GM12878 (cell line): ENCODE measurements around the gene PPP2R3B.

Experiments used
- EP300 ChIP-seq, 2 experiments: fragments of 150-350 bp in 1 of 2; IDR thresholded peaks; 2 replicates each; pipeline ENCODE4 v1.6.1; 2011 to 2012; ENCODE audit warnings: low read depth in 2 of 2, low read length in 2 of 2, borderline replicate concordance in 1 of 2, improper control_type of control experiment in 1 of 2, inconsistent platforms in 1 of 2; ENCODE audit not compliant: control insufficient read depth in 1 of 2
- ETV6 ChIP-seq, 2 experiments: fragments of 450-650 bp in 1 of 2; IDR thresholded peaks in 1 of 2; conservative IDR thresholded peaks in 1 of 2; 2 replicates each; pipeline ENCODE4 v1.6.1; 2014; ENCODE audit warnings: antibody characterized with exemption in 1 of 2, borderline replicate concordance in 1 of 2, low read depth in 1 of 2, mild to moderate bottlenecking in 1 of 2, moderate library complexity in 1 of 2
- EZH2 ChIP-seq: IDR thresholded peaks from 2 replicates; pipeline ENCODE4 v1.6.1; 2012; ENCODE audit warnings: low read depth, mild to moderate bottlenecking, control low read depth, inconsistent platforms, low read length, borderline replicate concordance; ENCODE audit not compliant: control insufficient read depth
- POLR2A ChIP-seq: IDR thresholded peaks from 2 replicates; pipeline ENCODE4 v1.6.1; 2011; ENCODE audit warnings: low read depth, mild to moderate bottlenecking, low read length
- POLR2AphosphoS5 ChIP-seq: IDR thresholded peaks from 2 replicates; pipeline ENCODE4 v1.6.1; 2011; ENCODE audit warnings: mild to moderate bottlenecking, low read length, inconsistent platforms
- RBBP5 ChIP-seq: fragments of 200-600 bp; sonication (generic); conservative IDR thresholded peaks from 2 replicates; pipeline ENCODE4 v1.6.1; 2016
- ZNF217 ChIP-seq: fragments of 450-650 bp; IDR thresholded peaks from 2 replicates; pipeline ENCODE4 v1.6.1; 2017; ENCODE audit warnings: antibody characterized with exemption, mild to moderate bottlenecking
- TF ChIP-seq, protein P1 (sequence below), 3 experiments: IDR thresholded peaks in 2 of 3; conservative IDR thresholded peaks in 1 of 3; 2 replicates each; pipeline ENCODE4 v1.5.1; 2011; ENCODE audit warnings: low read depth in 3 of 3, low read length in 3 of 3, mild to moderate bottlenecking in 3 of 3, control low read depth in 2 of 3, moderate library complexity in 2 of 3, inconsistent platforms in 1 of 3, mixed read lengths in 1 of 3; ENCODE audit not compliant: control insufficient read depth in 2 of 3, insufficient read depth in 1 of 3; ENCODE audit errors: extremely low read depth in 1 of 3
- TF ChIP-seq, protein P2 (sequence below): fragments of 450-650 bp; IDR thresholded peaks from 2 replicates; pipeline ENCODE4 v1.6.1; 2017; ENCODE audit warnings: antibody characterized with exemption, mild to moderate bottlenecking, moderate library complexity
- TF ChIP-seq, protein P3 (sequence below): fragments of 450-650 bp; IDR thresholded peaks from 2 replicates; pipeline ENCODE4 v1.6.1; 2017; ENCODE audit warnings: mild to moderate bottlenecking, low read depth, inconsistent platforms; ENCODE audit not compliant: poor library complexity, severe bottlenecking

DNA sequence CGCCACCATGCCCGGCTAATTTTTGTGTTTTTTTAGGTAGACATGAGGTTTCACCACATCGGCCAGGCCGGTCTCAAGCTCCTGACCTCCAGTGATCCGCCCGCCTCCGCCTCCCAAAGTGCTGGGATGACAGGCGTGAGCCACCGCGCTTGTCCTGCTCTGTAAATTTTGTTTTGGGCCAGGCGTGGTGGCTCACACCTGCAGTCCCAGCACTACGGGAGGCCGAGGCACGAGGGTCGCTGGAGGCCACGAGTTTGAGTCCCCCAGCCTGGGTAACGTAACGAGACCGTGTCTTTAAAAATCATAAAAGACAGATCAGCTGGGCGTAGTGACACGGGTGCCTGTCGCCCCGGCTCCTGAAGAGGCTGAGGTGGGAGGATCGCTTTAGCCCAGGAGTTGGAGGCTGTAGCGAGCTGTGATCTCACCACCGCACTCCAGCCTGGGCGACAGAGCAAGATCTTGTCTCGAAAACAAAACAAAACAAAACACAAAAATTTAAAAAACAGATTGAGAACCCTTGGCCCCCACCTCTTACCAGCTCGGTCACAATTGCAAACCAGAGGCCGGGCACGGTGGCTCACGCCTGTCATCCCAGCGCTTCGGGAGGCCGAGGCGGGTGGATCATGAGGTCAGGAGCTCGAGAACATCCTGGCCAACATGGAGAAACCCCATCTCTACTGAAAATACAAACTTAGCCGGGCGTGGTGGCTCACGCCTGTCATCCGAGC lies 34.0 kb upstream of the PPP2R3B start:
- TF ChIP-seq RBBP5 = no peak
- no peak for TF ChIP-seq POLR2A
- TF ChIP-seq, protein P1, sequence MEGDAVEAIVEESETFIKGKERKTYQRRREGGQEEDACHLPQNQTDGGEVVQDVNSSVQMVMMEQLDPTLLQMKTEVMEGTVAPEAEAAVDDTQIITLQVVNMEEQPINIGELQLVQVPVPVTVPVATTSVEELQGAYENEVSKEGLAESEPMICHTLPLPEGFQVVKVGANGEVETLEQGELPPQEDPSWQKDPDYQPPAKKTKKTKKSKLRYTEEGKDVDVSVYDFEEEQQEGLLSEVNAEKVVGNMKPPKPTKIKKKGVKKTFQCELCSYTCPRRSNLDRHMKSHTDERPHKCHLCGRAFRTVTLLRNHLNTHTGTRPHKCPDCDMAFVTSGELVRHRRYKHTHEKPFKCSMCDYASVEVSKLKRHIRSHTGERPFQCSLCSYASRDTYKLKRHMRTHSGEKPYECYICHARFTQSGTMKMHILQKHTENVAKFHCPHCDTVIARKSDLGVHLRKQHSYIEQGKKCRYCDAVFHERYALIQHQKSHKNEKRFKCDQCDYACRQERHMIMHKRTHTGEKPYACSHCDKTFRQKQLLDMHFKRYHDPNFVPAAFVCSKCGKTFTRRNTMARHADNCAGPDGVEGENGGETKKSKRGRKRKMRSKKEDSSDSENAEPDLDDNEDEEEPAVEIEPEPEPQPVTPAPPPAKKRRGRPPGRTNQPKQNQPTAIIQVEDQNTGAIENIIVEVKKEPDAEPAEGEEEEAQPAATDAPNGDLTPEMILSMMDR (IDR thresholded peaks at IDR 0.05 in 2 of 3, conservative IDR thresholded peaks at IDR 0.05 in 1 of 3; ENCODE audit: control insufficient read depth in 2 of 3, extremely low read depth in 1 of 3, insufficient read depth in 1 of 3, low read depth in 3 of 3, low read length in 3 of 3) = no peak
- TF ChIP-seq, protein P2, sequence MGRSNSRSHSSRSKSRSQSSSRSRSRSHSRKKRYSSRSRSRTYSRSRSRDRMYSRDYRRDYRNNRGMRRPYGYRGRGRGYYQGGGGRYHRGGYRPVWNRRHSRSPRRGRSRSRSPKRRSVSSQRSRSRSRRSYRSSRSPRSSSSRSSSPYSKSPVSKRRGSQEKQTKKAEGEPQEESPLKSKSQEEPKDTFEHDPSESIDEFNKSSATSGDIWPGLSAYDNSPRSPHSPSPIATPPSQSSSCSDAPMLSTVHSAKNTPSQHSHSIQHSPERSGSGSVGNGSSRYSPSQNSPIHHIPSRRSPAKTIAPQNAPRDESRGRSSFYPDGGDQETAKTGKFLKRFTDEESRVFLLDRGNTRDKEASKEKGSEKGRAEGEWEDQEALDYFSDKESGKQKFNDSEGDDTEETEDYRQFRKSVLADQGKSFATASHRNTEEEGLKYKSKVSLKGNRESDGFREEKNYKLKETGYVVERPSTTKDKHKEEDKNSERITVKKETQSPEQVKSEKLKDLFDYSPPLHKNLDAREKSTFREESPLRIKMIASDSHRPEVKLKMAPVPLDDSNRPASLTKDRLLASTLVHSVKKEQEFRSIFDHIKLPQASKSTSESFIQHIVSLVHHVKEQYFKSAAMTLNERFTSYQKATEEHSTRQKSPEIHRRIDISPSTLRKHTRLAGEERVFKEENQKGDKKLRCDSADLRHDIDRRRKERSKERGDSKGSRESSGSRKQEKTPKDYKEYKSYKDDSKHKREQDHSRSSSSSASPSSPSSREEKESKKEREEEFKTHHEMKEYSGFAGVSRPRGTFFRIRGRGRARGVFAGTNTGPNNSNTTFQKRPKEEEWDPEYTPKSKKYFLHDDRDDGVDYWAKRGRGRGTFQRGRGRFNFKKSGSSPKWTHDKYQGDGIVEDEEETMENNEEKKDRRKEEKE = no peak
- no peak for TF ChIP-seq ZNF217
- TF ChIP-seq, protein P3, sequence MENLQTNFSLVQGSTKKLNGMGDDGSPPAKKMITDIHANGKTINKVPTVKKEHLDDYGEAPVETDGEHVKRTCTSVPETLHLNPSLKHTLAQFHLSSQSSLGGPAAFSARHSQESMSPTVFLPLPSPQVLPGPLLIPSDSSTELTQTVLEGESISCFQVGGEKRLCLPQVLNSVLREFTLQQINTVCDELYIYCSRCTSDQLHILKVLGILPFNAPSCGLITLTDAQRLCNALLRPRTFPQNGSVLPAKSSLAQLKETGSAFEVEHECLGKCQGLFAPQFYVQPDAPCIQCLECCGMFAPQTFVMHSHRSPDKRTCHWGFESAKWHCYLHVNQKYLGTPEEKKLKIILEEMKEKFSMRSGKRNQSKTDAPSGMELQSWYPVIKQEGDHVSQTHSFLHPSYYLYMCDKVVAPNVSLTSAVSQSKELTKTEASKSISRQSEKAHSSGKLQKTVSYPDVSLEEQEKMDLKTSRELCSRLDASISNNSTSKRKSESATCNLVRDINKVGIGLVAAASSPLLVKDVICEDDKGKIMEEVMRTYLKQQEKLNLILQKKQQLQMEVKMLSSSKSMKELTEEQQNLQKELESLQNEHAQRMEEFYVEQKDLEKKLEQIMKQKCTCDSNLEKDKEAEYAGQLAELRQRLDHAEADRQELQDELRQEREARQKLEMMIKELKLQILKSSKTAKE = no peak
- no peak for TF ChIP-seq EP300 (IDR thresholded peaks at IDR 0.05; ENCODE audit: borderline replicate concordance in 1 of 2, control insufficient read depth in 1 of 2, low read depth in 2 of 2, low read length in 2 of 2)
- TF ChIP-seq EZH2 = no peak
- TF ChIP-seq ETV6 (conservative IDR thresholded peaks at IDR 0.05 in 1 of 2, IDR thresholded peaks at IDR 0.05 in 1 of 2; ENCODE audit: borderline replicate concordance in 1 of 2, low read depth in 1 of 2) = no peak
- TF ChIP-seq POLR2AphosphoS5 = no peak
